Nephron progenitor cell (in vitro differentiated cells): ENCODE results near the gene FKBP4.
"Not testable (repeated sequence)": the region's sequence is repeated elsewhere in the genome, so short reads cannot be mapped to it uniquely, and the experiment has no call there.

Experiments used
- DNase-seq: peaks from one replicate; pipeline ENCODE4 v3.0.0; 2021
- H3K27ac Mint-ChIP-seq: 2 replicates; pipeline ENCODE4 v1.8.0; 2021; ENCODE audit warnings: mild to moderate bottlenecking, moderate library complexity, mixed read lengths
- H3K27me3 Mint-ChIP-seq: 2 replicates; pipeline ENCODE4 v1.8.0; 2021; ENCODE audit warnings: mild to moderate bottlenecking, low read depth, mixed read lengths; ENCODE audit not compliant: poor library complexity
- H3K36me3 Mint-ChIP-seq: 2 replicates; pipeline ENCODE4 v1.8.0; 2021; ENCODE audit warnings: low read depth, mixed read lengths
- H3K4me1 Mint-ChIP-seq: 2 replicates; pipeline ENCODE4 v1.8.0; 2021; ENCODE audit warnings: mixed read lengths
- H3K4me3 Mint-ChIP-seq: 2 replicates; pipeline ENCODE4 v1.8.0; 2021; ENCODE audit warnings: mild to moderate bottlenecking, moderate library complexity, mixed read lengths
- H3K9me3 Mint-ChIP-seq: 2 replicates; pipeline ENCODE4 v1.8.0; 2021; ENCODE audit warnings: mild to moderate bottlenecking, moderate library complexity, mixed read lengths
- CTCF ChIP-seq: fragments of 200-600 bp; sonication (generic); IDR thresholded peaks from 2 replicates; pipeline ENCODE4 v1.5.0; 2021; ENCODE audit warnings: antibody characterized with exemption

Gene FKBP4

GRCh38 chr12:2764398-2764797 is 30.4 kb upstream of the FKBP4 start:
- no peak for TF ChIP-seq CTCF
- Mint-ChIP-seq H3K4me3 (no peak overlapping the region), H3K27ac (no peak overlapping the region), H3K27me3 (peaks cover 28% of the 10 kb centered on the region), H3K9me3 (no peaks in the 10 kb centered on the region), H3K36me3 (no peaks in the 10 kb centered on the region), H3K4me1 (no peaks in the 10 kb centered on the region)
- DNase-seq, result no peak

DNA sequence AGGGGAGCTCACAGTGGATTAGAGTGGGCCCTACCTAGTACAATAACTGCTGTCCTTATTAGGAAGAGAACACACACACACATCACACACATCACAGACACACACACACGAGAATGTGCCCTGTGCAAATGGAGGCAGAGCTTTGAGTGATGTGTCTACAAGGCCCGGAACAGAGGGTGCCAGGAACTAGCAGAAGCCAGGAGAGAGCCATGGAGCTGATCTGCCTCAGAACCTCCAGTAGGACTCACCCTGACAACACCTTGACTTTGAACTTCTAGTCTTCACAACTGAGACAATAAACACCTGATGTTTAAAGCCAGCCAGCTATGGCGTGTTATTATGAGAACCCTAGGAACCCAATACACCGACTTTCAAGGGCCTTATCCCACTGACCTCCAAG is 29.7 kb upstream of the FKBP4 start:
- no peaks in the 10 kb centered on the region for H3K36me3 Mint-ChIP-seq

DNA sequence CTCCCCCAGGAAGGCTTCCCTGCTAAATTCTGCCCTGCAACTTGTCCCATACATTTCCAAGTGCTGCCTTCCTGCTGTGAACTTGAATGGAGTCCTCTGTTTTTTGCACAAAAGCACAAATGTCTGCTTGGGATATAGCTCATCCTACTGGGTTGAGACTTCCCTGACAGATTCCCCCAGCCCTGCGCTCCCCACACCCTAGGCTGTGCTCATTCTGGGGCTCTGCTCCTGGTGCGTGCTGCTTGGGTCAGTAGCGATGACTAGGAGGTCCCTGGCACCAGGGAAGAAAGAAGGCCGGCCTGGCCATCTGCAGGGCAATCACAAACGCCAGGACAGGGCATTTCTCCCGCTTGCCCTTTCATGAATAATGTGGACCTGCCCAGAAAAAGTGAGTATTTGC is 29.2 kb upstream of the FKBP4 start:
- no peak overlapping the region for H3K27ac Mint-ChIP-seq
- no peak for TF ChIP-seq CTCF
- no peak for DNase-seq
- H3K4me1 Mint-ChIP-seq, result peaks cover 4% of the 10 kb centered on the region
- H3K27me3 Mint-ChIP-seq, result peaks cover 28% of the 10 kb centered on the region
- no peak overlapping the region for H3K4me3 Mint-ChIP-seq
- no peaks in the 10 kb centered on the region for H3K9me3 Mint-ChIP-seq
- no peaks in the 10 kb centered on the region for H3K36me3 Mint-ChIP-seq

More for the DNA sequence above, 29.7 kb upstream of the FKBP4 start:
- H3K9me3 Mint-ChIP-seq, result no peaks in the 10 kb centered on the region
- peaks cover 28% of the 10 kb centered on the region for H3K27me3 Mint-ChIP-seq
- H3K4me1 Mint-ChIP-seq, result no peaks in the 10 kb centered on the region
- no peak for TF ChIP-seq CTCF
- no peak overlapping the region for H3K27ac Mint-ChIP-seq
- H3K4me3 Mint-ChIP-seq, result no peak overlapping the region
- DNase-seq, result no peak

DNA sequence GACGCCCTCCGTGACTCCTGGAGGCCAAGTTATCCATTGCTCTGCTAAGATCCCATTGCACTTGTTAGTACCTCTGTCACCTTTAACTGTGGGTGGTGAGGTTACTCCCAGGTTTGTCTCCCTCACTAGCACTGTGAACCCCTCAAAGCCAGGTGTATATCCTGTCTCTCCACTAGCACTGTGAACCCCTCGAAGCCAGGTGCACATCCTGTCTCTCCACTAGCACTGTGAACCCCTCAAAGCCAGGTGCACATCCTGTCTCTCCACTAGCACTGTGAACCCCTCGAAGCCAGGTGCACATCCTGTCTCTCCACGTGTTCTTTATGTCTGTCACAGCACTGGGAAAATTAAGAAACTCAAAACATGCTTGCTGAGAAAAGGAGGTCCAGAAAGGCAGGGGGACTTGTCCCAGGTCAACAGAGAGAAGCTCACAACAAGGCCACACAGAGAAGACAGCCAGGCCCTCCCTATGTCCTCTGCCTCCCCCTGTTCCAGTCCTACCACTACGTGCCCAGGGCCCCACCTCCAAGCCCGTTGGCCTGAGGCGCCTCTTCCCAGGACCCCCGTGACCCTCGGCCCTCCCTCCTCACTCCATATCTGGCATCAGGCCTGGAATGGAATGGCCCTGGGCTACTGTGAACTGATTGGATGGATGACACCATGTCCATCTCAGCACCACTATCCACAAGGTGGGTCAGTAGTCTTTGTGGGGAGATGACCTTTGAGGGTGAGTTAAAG is 26.4 kb upstream of the FKBP4 start:
- H3K4me1 Mint-ChIP-seq, result peaks cover 5% of the 10 kb centered on the region
- H3K27me3 Mint-ChIP-seq, result peaks cover 23% of the 10 kb centered on the region
- H3K27ac Mint-ChIP-seq, result no peak overlapping the region
- H3K36me3 Mint-ChIP-seq, result no peaks in the 10 kb centered on the region
- H3K9me3 Mint-ChIP-seq, result no peaks in the 10 kb centered on the region
- TF ChIP-seq CTCF, result no peak
- no peak for DNase-seq
- H3K4me3 Mint-ChIP-seq, result no peak overlapping the region

DNA sequence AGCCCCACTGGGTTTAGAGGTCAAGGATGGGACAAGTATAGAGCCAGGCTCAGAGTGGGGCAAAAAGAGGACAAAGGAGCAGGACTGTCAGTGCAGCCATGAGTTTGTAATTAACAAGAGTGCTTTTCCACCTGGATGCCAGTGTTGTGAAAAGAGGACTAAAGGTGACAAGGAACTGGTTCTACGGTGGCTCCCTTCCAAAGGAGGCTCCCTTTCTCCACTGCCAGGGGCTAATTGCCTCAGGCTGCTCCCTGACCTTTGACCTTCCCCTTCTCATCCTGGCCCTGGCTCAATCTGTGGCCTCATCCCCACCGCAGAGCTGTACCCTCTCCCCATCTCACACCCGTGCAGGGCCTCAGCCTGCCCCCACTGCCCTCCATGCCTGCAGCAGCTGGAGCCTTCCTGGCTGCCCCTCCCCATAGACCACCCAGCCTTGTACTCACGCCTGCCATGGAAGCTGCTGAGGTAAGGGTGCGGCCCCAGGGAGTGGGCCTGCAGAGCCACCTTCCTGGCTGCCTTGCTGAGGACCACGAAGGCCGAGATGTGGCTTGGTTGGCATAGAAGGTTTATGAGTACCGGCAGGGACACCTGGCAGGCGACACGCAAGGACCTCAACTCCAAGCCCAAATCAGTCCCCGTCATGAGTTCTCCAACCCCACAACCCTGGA is 24.8 kb upstream of the FKBP4 start:
- peaks cover 5% of the 10 kb centered on the region for H3K4me1 Mint-ChIP-seq
- DNase-seq, result no peak
- no peaks in the 10 kb centered on the region for H3K9me3 Mint-ChIP-seq
- no peak for TF ChIP-seq CTCF
- H3K4me3 Mint-ChIP-seq, result no peak overlapping the region
- H3K27ac Mint-ChIP-seq, result no peak overlapping the region
- no peaks in the 10 kb centered on the region for H3K36me3 Mint-ChIP-seq
- H3K27me3 Mint-ChIP-seq, result peaks cover 26% of the 10 kb centered on the region

- not testable (repeated sequence) for H3K27ac Mint-ChIP-seq
Measured at GRCh38 chr12:2770544-2770943, 24.2 kb upstream of the FKBP4 start.

More at GRCh38 chr12:2770544-2770943, 24.2 kb upstream of the FKBP4 start:
- H3K4me3 Mint-ChIP-seq, H3K9me3 Mint-ChIP-seq, DNase-seq, H3K36me3 Mint-ChIP-seq, H3K4me1 Mint-ChIP-seq: not testable (repeated sequence)
- peaks cover 25% of the 10 kb centered on the region for H3K27me3 Mint-ChIP-seq
